NCI-H748 treated with DMSO at 0.1 percent for 48 hours (cell line): Measurements from ENCODE around the gene SLX4IP.

ENCODE experiments used
- DNase-seq: peaks from one replicate; lab custom pipeline; 2025; lab: John Stamatoyannopoulos, UW

The SLX4IP gene

DNA sequence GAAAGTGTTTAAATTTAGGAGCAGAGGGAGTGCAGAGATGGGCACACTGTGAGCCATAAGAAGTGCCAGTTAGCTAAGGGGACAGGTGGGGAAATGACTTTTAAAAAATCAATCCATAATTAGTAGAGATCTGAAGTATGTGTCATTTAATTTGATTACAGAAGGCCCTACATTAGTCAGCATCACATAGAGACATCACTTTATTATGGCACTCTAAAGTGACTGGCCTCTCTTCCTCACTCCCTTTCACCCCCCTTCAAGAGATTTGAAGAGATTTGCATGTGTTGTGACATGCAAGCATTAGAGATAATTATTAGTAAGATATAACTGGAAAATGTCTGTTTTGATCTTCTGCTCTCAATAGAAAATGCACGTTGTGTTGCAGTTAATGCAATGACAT is 86.7 kb downstream of the SLX4IP start:
- DNase-seq = no peak

DNA sequence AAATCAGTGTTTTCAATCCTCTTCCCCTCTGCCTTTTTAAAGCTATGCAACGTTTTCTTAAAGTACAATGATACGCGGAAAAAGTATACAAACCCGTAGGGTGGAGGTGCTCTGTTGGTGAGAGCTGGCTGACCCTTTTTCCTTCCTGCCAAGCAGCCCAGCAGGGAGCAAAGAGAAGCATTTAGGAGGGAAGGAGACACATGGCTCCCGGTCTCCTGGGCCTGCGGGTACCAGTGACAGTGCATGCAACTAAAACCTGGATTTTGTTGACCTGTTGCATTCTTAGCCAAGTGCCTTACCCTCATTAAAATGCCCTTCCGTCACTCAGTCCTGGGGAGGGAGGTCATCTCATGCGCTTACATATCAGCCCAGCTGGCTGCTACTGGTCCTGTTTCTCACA is 87.2 kb downstream of the SLX4IP start:
- no peak for DNase-seq

DNA sequence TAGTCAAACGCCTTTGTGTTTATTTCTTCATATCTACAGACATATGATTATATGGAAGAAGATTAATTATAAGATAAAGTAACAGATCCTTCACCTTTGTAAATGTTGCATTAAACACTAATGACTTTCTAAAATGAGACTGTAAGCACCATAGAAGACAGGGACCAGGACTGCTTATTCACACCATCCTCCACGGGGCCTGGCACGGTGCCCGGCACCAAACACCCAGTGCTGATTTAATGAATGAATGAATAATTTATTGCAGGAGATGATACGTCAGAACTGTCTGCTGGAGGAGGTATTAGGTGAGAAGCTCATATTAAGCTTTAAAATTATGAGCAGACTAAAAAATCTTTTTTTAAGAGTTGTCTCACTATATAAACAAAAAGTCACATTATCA is 88.3 kb downstream of the SLX4IP start:
- peak; percentile 96 for DNase-seq

DNA sequence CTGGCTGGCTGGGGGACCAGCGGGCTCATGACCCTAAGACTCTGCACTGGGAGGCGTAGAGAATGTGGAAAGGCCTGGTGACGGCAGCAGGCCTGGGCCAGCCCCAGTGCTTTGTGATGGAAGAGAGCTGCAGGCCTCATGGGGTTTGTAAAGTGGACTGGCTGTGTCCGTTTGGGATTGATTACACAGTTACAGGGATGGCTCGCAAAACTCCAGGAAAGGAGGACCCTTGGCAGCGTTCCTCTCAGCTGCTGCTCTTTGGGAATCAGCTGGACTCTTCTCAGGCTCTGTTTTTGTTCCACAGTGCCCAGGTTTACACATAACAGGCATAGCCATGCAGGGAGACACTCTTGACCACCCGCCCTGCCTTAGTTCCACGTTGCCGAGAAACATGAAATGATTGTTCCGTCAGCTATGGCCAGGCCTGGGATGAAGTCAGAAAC is 89.0 kb downstream of the SLX4IP start:
- peak; percentile 68 for DNase-seq

DNA sequence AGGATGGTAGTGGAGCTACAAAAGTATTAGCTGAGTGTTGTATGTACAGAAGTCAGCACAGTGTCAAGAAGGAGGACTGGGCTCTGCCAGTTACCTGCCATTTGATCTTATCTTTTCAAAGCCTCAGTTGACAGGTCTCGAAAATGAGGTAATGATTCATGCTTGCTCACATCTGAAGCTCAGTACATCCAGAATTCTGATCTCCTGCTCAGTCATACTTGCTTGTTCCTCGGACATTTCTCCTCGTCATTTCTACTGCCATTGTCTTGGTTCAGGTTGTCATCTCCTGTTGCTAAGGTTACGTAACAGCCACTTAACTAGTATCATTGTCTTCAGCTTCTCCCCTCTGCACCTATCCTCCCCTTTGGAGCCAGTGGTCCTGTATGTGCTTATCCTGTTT is 89.5 kb downstream of the SLX4IP start:
- peak; percentile 88 for DNase-seq

DNA sequence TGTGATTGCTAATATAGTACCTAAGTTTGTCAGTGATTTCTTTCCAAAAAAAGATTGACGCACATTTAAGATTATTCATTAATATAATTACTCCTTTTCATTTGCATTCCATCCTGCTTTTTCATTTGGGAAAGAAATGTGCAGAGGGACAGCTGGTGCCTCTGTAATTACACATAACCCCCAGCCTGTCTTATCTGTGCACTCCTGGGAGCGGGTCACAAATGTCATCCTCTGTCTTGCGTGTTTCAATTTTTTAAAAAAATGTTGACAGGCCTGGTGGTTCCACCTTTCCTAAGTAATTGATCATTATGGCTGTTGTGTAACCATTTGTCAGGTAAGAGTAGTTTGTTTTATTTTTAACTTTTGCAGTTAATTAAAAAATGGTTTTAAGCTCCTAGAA is 92.7 kb downstream of the SLX4IP start:
- no peak for DNase-seq

DNA sequence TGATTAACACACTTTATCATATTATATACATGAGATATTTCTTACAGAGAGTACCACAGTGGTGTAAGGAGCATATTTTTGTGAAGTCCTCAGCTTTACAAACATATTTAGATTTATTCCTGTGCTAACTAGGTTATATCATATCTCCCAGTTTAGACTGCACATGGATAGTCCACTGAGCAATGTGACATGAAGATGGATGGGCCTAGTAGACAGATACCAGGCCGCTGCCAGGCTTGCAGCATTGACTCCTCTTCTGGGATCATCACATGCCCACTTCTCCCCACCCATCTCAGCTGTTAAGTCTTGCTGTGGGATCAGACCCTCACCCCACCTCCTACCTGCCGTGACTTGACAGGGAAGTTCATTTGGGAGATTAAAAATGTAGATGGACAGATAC is 95.8 kb downstream of the SLX4IP start:
- no peak for DNase-seq

DNA sequence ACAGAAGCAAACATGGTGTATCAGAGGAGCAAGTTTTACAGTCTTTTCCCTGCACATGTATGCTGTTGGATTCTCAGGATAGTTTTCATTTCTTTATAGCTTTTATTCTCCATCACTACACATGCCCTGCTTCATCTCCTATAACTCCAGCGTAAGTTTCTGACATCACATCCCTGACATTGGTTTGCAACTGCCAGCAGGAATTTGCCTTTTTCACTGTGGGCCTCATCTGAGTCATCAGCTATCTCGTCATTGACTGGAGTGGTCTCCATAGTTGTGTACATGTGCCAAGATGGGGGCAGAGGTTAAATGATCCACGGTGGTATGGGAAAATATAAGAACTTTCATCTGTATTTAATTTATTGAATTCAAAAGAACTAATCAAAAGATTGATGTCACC is 96.7 kb downstream of the SLX4IP start:
- DNase-seq = no peak

DNA sequence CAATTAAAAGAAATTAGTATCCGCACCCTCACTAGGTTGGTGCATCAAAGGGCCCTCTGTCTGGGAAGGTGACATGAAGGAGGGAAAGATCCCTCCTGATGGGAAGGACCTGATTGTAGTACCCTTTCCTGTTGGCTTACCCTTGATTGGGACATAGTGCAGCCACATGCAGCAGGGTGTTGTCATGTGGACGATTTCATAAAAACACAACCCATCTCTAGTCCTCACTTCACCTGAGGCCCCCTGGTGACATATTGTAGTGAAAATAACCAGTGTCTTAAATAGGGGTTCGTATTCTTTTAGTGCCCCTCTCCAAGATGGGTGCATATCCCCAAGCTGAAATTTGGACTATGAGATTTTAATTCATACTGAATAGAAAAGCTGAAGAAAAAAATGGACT is 97.3 kb downstream of the SLX4IP start:
- no peak for DNase-seq

DNA sequence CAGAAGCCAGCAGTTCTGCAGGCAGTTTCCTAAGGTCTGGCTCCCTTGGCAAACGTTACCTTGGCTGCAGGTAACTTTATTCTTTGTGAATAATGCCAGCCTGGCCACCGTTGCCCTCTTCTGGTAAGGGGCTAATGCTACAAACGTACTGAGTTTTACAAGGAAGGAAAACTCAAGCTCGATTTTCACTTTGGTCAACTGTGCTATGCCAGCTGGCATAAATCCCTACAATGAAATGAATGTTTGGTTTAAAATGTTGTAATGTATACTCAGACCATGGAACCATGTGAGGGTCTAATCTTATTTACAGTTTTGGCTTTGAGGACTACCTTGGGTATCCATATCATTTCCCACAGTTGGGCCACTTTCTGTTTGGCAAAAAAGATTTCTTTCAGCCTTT is 101.4 kb downstream of the SLX4IP start:
- peak; percentile 49 for DNase-seq

DNA sequence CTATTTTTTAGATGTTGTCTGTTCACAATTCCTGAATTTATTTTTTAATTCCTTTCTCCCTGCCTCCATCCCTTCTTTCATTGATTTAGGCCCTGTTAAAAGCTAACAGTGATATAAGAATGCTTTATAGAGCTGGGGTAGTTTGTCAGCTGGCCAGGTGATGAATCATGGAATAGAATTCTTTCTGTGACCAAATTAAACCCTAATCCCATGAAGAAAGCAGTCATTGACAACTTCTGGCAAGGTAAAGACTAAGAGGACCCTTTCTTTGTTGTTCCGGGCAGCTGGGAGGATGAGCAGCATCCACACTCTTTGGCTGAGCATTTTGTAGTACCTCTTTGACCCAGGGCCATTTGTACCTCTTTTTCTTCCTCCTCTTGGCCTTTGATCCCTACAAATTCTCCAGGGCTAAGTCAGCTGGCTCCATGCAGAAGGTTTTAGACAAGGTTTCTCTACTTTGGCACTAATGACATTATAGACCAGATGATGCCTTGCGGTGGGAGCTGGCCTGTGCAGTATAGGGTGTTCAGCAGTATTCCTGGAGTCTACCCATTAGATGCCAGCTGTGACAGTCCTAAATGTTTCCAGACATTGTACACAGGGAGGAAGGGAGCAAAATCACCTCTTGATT is 102.9 kb downstream of the SLX4IP start:
- DNase-seq = no peak

DNA sequence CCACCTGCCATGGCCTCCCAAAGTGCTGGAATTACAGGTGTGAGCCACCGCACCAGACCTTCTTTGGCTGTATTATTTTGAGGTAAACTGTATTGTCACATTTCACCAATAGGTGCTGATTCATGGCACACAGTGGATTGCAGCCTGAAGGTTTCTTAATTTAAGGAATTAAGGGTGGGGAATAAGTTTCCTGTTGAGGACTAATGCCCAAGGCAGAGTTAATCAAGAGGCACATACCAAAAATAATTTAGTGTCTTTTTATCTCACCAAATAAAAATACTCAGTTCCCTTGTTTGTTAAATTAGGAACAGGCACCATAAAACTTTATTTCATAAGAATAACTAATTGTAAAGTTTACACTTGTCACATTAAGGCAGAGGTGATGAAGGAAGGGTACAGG is 103.7 kb downstream of the SLX4IP start:
- DNase-seq = no peak

DNA sequence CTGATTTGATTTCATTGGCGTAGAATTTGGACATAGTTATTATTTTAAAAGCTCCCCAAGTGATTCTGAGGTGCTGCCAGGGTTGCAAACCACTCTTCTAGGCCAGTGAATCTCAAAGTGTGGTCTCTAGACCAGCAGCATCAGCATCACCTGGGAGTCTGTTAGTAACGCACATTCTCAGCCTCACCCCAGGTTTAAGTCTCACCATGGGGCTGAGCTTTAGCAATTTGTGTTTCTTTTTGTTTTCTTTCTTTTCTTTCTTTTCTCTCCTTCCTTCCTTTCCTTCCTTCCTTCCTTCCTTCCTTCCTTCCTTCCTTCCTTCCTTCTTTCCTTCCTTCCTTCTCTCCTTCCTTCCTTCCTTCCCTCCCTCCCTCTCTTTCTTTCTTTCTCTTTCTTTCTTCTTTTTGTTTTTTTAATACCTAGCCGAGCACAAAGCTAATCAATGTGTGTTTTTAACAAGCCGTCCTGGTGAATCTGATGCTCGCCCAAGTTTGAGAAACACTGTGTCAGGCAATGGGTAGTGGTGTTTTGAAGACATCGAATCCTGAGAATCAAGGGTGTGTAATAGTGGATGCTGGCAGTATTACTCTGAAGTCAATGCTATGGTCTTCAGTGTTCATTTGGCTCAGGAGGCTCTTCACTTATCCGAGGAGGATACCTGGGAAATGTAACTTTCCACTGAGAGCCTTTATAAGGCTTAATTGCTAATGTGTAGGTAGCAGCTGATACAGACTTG is 104.9 kb downstream of the SLX4IP start:
- no peak for DNase-seq

DNA sequence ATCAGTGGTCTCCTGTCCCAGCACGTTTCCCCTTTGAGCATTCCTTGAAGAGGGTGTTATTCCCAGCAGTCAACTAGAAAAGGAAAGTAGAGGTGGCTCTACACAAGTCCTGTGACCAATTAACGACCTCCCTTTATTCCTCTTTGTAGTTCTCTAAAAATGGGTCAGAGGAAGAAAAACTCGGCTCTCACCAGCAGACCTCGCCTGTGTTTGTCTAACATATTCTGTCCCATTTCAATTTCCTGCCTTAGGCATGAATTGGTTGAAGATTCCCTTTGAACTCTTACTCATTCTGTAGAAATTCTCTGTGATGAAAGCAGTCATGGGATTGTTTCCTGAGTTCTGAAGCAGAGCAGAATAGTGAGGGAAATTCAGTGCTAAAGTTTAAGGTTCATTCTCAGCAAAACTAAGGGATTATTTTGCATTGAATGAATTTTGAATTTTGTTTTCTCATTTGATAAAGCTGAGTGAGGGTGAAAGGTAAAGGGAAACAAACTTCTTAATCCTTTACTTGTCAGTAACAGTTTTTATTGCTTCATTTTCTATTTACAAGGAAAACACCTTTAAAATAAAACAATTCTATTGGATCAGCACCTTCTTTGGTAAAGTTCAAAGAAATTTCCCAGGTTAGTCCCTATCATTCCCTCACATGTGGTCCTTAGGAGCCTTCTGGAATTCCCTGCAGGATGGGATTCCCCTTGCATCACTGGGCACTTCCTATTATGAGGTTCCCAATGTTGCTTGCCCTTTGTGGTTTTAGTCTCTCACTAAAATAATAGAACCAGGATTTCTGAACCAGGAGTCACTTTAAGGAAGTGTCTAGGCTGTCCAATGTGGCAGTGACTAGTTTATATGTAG is 105.8 kb downstream of the SLX4IP start:
- DNase-seq = no peak

DNA sequence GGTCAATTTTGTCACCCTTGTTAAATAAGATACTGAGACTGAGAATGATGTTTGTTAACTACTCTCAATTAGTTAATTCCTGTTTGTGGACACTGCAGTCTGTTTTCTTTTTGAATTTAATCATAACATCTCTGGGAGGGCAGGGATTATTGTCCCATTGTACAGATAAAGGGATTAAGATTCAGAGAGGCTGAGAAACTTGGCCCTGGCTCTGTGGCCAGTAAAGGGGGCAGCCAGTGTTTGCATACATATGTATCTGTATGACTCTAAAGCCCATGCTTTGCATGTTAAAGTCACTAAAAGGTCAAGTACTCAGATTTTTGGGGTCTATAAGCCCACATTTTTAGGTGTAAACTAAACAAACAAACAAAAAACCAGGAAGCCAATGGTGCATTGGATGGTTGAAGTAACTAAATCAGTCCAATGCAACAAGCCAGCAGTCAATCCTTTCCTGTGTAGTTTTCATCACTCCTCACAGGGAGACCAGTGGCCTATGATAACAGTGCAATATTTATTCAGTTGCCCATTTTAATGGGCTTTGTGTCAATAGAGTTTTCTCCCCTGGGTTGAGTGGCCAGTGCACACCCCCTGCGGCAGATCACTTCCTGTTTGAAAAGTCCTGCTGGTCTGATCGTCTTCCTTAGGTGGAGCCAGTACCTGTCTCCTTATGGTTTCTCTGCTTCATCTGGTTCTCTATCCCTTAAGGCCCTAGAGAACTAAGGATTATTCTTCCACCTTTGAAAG is 106.7 kb downstream of the SLX4IP start:
- DNase-seq = peak; percentile 97

DNA sequence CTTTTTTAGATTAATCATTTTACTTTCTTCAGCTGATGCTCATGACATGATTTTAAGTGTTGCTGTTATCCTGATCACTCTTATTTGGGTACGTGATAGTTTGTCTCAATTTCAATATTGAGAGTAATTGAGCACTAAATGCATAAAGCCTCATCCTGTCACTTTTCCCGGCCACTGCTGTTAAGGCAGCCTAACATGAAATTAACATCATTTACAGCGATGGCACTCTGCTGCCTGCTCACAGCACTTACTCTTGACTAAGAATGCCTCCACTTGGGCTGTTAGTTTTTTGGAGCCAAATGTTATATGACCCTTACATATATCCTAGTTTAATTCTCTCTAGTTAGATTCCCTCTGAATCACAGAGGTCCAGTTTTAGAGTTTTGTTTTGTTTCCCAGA is 107.3 kb downstream of the SLX4IP start:
- DNase-seq = peak; percentile 89

DNA sequence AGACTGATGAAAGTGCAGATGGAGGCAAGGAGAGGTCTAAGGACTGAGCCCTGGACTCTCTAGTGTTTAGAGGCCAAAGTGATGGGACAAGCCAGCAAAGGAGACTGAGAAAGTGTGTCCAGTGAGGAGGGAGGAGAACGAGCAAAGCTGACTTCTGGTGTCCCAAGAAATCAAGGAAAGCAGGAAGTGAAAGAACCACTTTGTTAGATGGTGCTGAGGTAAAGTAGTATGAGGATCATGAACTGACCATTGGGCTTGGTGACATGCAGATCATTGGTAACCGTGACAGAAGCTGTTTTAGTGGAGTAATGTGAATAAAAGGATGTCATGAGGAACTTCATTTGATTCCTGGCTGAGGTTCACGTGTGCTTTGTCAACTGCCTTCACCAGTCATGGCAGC is 108.4 kb downstream of the SLX4IP start:
- DNase-seq = no peak

DNA sequence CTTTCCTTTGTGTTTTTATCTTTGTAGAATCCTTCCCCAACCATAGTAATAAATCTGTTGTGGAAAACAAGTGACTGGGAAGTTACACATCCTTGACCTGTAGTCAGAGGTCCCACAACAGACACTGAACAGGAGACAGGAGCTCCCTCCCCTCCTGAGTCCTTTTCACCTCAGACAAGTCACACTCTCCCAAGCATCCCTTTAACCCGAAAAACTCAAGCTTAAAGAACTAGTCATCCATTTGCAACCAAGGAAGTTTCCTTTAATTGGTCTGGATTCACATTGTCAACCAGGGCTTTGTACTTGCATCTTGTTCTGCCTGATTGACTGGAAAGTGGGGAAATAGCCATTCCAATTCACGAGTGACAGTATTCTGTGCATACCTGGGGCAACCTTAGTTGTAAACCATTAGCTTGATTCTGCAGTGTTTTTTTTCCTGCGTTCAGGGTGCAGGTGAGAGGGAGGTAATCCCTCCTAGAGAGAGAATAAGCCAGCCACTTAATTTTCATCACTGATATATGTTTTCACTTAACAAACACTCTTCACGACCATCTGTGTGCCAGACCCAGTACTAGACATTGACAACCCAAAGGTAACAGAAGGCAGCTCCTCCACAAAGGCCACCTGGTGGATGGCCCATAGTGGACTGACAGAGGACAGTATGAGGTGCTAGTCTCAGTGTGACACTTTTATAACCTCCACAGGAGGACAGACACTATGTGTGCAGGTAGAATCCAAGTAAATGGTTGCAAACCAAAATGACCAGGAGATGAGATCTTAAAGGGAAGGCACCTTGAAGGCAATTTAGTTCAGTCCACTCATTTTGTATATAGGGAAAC is 112.4 kb downstream of the SLX4IP start:
- no peak for DNase-seq

DNA sequence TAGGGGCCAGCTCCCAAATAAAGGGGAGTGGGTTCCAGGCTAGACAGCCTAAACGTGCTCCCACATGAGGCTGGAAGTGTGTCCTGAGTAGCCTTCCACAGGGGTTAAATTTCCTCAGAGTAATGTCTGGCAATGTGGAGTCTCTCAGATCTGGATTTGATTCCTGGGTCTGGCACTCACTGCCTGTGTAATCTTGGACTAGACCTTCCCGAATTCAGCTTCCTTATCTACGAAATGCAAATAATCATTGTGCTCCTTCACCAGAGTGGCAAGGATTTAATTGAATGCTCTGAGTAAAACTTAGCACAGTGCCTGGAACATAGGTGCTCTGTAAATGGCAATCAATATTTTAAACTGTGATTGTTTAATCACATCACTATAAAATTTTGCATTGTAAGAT is 114.4 kb downstream of the SLX4IP start:
- DNase-seq = no peak

DNA sequence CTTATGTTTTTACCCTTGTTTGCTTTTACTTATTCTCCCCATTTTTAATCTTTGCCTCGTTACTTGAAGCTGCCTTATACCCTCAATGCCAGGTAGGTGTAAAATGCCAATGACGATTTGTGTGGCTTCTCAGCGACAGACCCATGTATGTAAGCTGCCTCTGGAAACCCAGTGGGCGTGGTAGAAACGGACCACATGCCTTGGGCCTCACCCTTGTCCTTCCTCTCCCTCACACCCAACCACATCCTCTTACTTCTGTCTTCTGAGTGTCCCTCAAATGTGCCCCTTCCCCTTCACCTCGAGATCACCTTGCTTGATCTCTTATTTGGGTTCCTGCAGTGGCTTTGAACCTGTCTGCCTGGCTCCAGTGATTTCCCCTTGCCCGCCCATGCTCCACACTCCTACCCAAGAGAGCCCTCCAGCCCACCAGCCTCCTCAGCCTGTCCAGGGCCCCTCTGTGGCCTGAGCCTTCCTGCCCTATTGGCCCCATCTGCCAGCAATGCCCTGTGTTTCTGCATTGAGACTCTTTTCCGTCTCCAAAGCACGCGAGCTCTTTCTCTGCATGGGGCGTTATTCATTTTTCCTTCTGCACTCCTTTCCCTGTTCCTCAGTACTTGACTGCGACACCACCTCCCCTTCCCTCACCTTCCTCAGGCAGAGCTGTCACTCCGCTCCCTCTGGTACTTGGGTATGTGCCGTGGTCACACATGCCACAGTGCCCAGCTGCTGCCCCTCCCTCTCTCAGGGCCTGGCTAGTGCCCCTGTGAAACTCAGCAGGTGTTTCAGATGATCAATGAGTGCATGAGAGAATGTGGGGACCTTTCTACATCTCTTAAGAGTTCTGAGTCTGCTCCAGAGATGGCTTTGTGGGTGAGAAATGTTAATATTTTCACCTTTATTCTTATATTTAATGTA is 115.4 kb downstream of the SLX4IP start:
- no peak for DNase-seq
